OCI-LY7 (cell line): Measurements from ENCODE around the gene PTCH1.

Source experiments
- CTCF ChIP-seq: fragments of 200-600 bp; sonication (generic); conservative IDR thresholded peaks from 2 replicates; pipeline ENCODE4 v1.5.1; 2014; ENCODE audit warnings: mild to moderate bottlenecking, antibody characterized with exemption, low read length, moderate library complexity, mixed read lengths
- EZH2phosphoT487 ChIP-seq: fragments of 200-600 bp; sonication (generic); IDR thresholded peaks from 2 replicates; pipeline ENCODE4 v1.6.1; 2018; ENCODE audit warnings: low read depth, borderline replicate concordance, mild to moderate bottlenecking, mixed run types, antibody characterized with exemption, low read length, moderate library complexity, mixed read lengths

- TF ChIP-seq CTCF (no peak), EZH2phosphoT487 (no peak)
Measured at GRCh38 chr9:95399261-95399660, 117.5 kb downstream of the PTCH1 start.
